K562 (cell line): Measurements from ENCODE around the gene CEP170. TPM values are rescaled to one million over a fixed set of nuclear protein-coding genes. Genes with fewer than 3 reads are reported as not detected.
"Not testable (repeated sequence)": the region's sequence is repeated elsewhere in the genome, so short reads cannot be mapped to it uniquely, and the experiment has no call there.

Source experiments
- ATF1 ChIP-seq, 2 experiments: fragments of 450-650 bp in 1 of 2; IDR thresholded peaks; 2 replicates each; pipeline ENCODE4 v1.6.1; 2016; ENCODE audit warnings: missing compliant biosample characterization in 1 of 2, missing genetic modification characterization in 1 of 2
- ATF7 ChIP-seq: fragments of 450-650 bp; IDR thresholded peaks from 2 replicates; pipeline ENCODE4 v1.7.1; 2014; ENCODE audit warnings: mild to moderate bottlenecking, moderate library complexity
- BCOR ChIP-seq: fragments of 450-650 bp; IDR thresholded peaks from 2 replicates; pipeline ENCODE4 v1.6.1; 2016
- CHAMP1 ChIP-seq: fragments of 450-650 bp; IDR thresholded peaks from 2 replicates; pipeline ENCODE4 v1.6.1; 2016; ENCODE audit warnings: mild to moderate bottlenecking
- DIDO1 ChIP-seq: fragments of 450-650 bp; IDR thresholded peaks from 2 replicates; pipeline ENCODE4 v1.6.1; 2016; ENCODE audit warnings: low read depth, missing biosample characterization, missing genetic modification characterization
- JUNB ChIP-seq: fragments of 450-650 bp; formaldehyde crosslinking; conservative IDR thresholded peaks from 2 replicates; pipeline ENCODE4 v1.4.0; 2020; ENCODE audit warnings: mild to moderate bottlenecking
- KDM1A ChIP-seq, 2 experiments: fragments of 450-650 bp; IDR thresholded peaks; 2 replicates each; pipeline ENCODE4 v1.6.1; 2016; ENCODE audit warnings: mild to moderate bottlenecking in 2 of 2
- KDM5B ChIP-seq: fragments of 200-600 bp; sonication (generic); IDR thresholded peaks from 2 replicates; pipeline ENCODE4 v1.6.1; 2012; ENCODE audit warnings: low read depth, mild to moderate bottlenecking, moderate library complexity, low read length, control low read depth, inconsistent platforms; ENCODE audit not compliant: insufficient replicate concordance
- KHSRP ChIP-seq: fragments of 450-650 bp; IDR thresholded peaks from 2 replicates; pipeline ENCODE4 v1.6.1; 2017
- L3MBTL2 ChIP-seq: fragments of 450-650 bp; IDR thresholded peaks from 2 replicates; pipeline ENCODE4 v1.6.1; 2016; ENCODE audit warnings: mild to moderate bottlenecking, moderate library complexity
- NEUROD1 ChIP-seq: fragments of 150-350 bp; IDR thresholded peaks from 2 replicates; pipeline ENCODE4 v1.6.1; 2014; ENCODE audit warnings: borderline replicate concordance, low read length, low read depth; ENCODE audit not compliant: partially characterized antibody
- NFE2 ChIP-seq: IDR thresholded peaks from 2 replicates; pipeline ENCODE4 v1.6.1; 2014; ENCODE audit warnings: antibody characterized with exemption, low read depth
- NFIC ChIP-seq: fragments of 450-650 bp; IDR thresholded peaks from 2 replicates; pipeline ENCODE4 v1.6.1; 2017; ENCODE audit warnings: mild to moderate bottlenecking, inconsistent platforms
- NR2C2 ChIP-seq, 2 experiments: fragments of 200-800 bp in 1 of 2; sonication (Bioruptor generic) in 1 of 2; sonication (generic) in 1 of 2; formaldehyde crosslinking in 1 of 2; IDR thresholded peaks; 2 replicates each; pipeline versions ENCODE4 v1.6.1 to v1.8.0; 2016 to 2022; ENCODE audit warnings: mild to moderate bottlenecking in 1 of 2, missing compliant biosample characterization in 1 of 2, missing genetic modification characterization in 1 of 2, missing genetic modification reagents in 1 of 2
- NRF1 ChIP-seq, 2 experiments: fragments of 450-650 bp; IDR thresholded peaks in 1 of 2; conservative IDR thresholded peaks in 1 of 2; 2 replicates each; pipeline ENCODE4 v1.6.1; 2014; ENCODE audit warnings: mild to moderate bottlenecking in 2 of 2
- PML ChIP-seq: IDR thresholded peaks from 2 replicates; pipeline ENCODE4 v1.6.1; 2012; ENCODE audit warnings: low read length, inconsistent platforms
- RNF2 ChIP-seq: sonication (generic); IDR thresholded peaks from 2 replicates; pipeline ENCODE4 v1.6.1; 2016
- TARDBP ChIP-seq: fragments of 450-650 bp; IDR thresholded peaks from 2 replicates; pipeline ENCODE4 v1.6.1; 2016
- ZBTB2 ChIP-seq: fragments of 450-650 bp; IDR thresholded peaks from 2 replicates; pipeline ENCODE4 v1.6.1; 2016; ENCODE audit warnings: antibody characterized with exemption
- ZFP36 ChIP-seq: fragments of 150-350 bp; IDR thresholded peaks from 2 replicates; pipeline ENCODE4 v1.6.1; 2018; ENCODE audit warnings: low read length, low read depth; ENCODE audit not compliant: partially characterized antibody
- ZNF212 ChIP-seq: fragments of 450-650 bp; formaldehyde crosslinking; IDR thresholded peaks from 2 replicates; pipeline ENCODE4 v1.4.0; 2020; ENCODE audit warnings: mild to moderate bottlenecking
- polyA plus RNA-seq, 8 experiments: library from polyadenylated mRNA; depleted of rRNA in 4 of 8; stranded (reverse) in 5 of 8; unstranded in 3 of 8; fragments of >200 nt; fragmentation: Nextera tagmentation in 2 of 8; fragmentation: Illumina TruSeq in 1 of 8; extraction: Ambion mirVana in 2 of 8; extraction: Trizol in 1 of 8; gene quantifications; 2 replicates each; pipeline versions ENCODE4 v1.2.1 to v1.2.3, GENCODE V29; 2011 to 2014; ENCODE audit warnings: inconsistent platforms in 1 of 8, missing spikeins in 1 of 8
- total RNA-seq, 7 experiments: library from RNA; depleted of rRNA in 6 of 7; stranded (reverse); fragments of >200 nt in 6 of 7; fragmentation: Illumina TruSeq in 2 of 7; extraction: Trizol in 2 of 7; gene quantifications; 2 replicates each; pipeline versions ENCODE4 v1.2.1 to v1.2.3, GENCODE V29; 2011 to 2021; ENCODE audit warnings: low replicate concordance in 1 of 7
- TF ChIP-seq, protein P1 (sequence below): sonication (generic); formaldehyde crosslinking; IDR thresholded peaks from 2 replicates; pipeline ENCODE4 v1.8.1; 2023; ENCODE audit warnings: mild to moderate bottlenecking, missing genetic modification reagents
- TF ChIP-seq, protein P2 (sequence below): fragments of 250-450 bp; sonication (Bioruptor Pico); IDR thresholded peaks from 2 replicates; pipeline ENCODE4 v1.4.0; 2020

Gene CEP170
- total and polyA plus RNA-seq, 9 of the 15 experiments (the other 6 are each of a cell fraction or from before 2014, with no cell fraction given): 22.6 to 110 (median 68.5) TPM

GRCh38 chr1:243101551-243102050 lies 153.5 kb downstream of the CEP170 start (continued):
- TF ChIP-seq, protein P1, sequence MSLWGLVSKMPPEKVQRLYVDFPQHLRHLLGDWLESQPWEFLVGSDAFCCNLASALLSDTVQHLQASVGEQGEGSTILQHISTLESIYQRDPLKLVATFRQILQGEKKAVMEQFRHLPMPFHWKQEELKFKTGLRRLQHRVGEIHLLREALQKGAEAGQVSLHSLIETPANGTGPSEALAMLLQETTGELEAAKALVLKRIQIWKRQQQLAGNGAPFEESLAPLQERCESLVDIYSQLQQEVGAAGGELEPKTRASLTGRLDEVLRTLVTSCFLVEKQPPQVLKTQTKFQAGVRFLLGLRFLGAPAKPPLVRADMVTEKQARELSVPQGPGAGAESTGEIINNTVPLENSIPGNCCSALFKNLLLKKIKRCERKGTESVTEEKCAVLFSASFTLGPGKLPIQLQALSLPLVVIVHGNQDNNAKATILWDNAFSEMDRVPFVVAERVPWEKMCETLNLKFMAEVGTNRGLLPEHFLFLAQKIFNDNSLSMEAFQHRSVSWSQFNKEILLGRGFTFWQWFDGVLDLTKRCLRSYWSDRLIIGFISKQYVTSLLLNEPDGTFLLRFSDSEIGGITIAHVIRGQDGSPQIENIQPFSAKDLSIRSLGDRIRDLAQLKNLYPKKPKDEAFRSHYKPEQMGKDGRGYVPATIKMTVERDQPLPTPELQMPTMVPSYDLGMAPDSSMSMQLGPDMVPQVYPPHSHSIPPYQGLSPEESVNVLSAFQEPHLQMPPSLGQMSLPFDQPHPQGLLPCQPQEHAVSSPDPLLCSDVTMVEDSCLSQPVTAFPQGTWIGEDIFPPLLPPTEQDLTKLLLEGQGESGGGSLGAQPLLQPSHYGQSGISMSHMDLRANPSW (CRISPR knock-in tag): peak; percentile 90; the same call in 1 of the 2 replicates
- TF ChIP-seq NEUROD1: peak; percentile 24
- TF ChIP-seq PML: peak; percentile 72; the same call in 1 of the 2 replicates
- 0 out of 2 replicates have a peak, but pooled peaks have one; percentile 35 for TF ChIP-seq L3MBTL2
- peak; percentile 26; the same call in 1 of the 2 replicates for TF ChIP-seq ZBTB2
- TF ChIP-seq KDM5B: peak; percentile 67
- TF ChIP-seq NRF1 (conservative IDR thresholded peaks at IDR 0.05 in 1 of 2, IDR thresholded peaks at IDR 0.05 in 1 of 2): peak in 1 of 2 experiments; percentile 59; a peak in 3 of 4 replicates
- TF ChIP-seq, protein P2, sequence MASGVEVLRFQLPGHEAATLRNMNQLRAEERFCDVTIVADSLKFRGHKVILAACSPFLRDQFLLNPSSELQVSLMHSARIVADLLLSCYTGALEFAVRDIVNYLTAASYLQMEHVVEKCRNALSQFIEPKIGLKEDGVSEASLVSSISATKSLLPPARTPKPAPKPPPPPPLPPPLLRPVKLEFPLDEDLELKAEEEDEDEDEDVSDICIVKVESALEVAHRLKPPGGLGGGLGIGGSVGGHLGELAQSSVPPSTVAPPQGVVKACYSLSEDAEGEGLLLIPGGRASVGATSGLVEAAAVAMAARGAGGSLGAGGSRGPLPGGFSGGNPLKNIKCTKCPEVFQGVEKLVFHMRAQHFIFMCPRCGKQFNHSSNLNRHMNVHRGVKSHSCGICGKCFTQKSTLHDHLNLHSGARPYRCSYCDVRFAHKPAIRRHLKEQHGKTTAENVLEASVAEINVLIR (CRISPR knock-in tag): peak; percentile 100
- peak; percentile 56 for TF ChIP-seq RNF2
- TF ChIP-seq KHSRP: peak; percentile 100
- peak; percentile 99 for TF ChIP-seq ATF1 (CRISPR knock-in tag; IDR thresholded peaks at IDR 0.05)
- TF ChIP-seq ATF1 (tag; IDR thresholded peaks at IDR 0.05): peak; percentile 100
- peak; percentile 98 for TF ChIP-seq ATF7
- TF ChIP-seq ZNF212: peak; percentile 72; the same call in 1 of the 2 replicates
- TF ChIP-seq NFIC: peak; percentile 55
- TF ChIP-seq DIDO1 (tag): peak; percentile 97
- peak; percentile 99 for TF ChIP-seq TARDBP
- TF ChIP-seq NFE2: peak; percentile 29; the same call in 1 of the 2 replicates
- peak; percentile 98 for TF ChIP-seq CHAMP1
- 0 out of 2 replicates have a peak, but pooled peaks have one; percentile 44 for TF ChIP-seq JUNB
- peak; percentile 85 for TF ChIP-seq BCOR
- not testable (repeated sequence) for TF ChIP-seq NR2C2 (CRISPR knock-in tag; IDR thresholded peaks at IDR 0.05)
- peak; percentile 93 for TF ChIP-seq NR2C2 (tag; IDR thresholded peaks at IDR 0.05)
- TF ChIP-seq KDM1A (IDR thresholded peaks at IDR 0.05): peak in 1 of 2 experiments; percentile 44; a peak in 1 of 4 replicates
- peak; percentile 28 for TF ChIP-seq ZFP36
